ENCODE results near the gene GFI1B.
"Not testable (repeated sequence)": the region's sequence is repeated elsewhere in the genome, so short reads cannot be mapped to it uniquely, and the experiment has no call there.

The GFI1B gene

DNA sequence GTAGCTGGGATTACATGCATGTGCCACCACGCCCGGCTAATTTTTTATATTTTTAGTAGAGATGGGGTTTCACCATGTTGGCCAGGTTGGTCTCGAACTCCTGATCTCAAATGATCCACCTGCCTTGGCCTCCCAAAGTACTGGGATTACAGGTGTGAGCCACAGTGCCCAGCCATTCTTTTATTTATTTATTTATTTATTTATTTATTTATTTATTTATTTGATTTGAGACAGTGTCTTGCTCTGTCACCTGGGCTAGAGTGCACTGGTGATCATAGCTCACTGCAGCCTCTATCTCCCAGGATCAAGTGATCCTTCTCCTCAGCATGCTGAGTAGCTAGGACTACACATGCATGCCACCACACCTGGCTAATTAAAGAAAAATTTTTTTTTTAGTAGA is 10.6 kb upstream of the GFI1B start:
- not testable (repeated sequence) for DNase-seq (ENCODE audit: low read depth in 2 of 2)

DNA sequence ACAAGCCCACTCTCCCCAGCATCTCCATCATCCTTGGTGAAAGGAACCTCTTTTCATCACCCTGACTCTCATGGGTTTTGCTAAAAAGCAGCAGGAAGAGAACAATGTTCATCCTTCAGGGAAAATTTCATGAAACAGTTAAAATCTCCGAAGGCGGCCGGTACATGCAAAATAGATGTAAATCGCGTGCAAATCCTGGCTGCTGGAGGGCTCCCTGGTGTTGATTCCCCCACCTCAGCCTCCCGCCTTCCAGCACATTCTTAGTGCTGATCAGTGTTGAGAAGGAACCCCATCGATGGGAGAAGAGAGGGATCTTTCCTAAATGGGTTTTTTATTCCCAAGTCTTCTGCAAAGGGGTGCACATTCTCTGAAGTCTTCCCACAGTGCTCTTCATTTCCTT is 8.7 kb upstream of the GFI1B start:
- no peak for DNase-seq (ENCODE audit: low read depth in 2 of 2)

- DNase-seq (ENCODE audit: low read depth in 2 of 2): no peak
Observed at GRCh38 chr9:132970324-132971062, 8.0 kb upstream of the GFI1B start.

DNA sequence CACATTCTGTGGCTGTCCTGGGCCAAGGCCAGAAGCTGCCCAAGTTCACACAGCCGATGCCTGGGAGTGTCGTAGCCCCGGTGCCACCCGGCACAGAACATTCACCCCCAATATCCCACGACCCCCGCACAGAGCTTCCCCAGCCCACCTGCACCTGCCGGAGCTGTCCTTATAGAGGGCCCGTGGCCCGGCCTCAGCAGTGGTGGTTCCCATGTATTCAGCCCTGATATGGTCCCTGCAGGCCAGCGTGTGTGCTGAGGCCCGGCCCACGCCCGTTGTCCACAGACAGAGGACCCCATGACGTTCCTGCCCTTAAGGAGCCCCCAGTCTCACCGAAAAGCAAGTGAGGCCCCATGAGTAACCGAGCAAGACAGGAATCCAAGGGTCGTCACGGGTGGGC is 5.3 kb upstream of the GFI1B start:
- DNase-seq (ENCODE audit: low read depth in 2 of 2): no peak

DNA sequence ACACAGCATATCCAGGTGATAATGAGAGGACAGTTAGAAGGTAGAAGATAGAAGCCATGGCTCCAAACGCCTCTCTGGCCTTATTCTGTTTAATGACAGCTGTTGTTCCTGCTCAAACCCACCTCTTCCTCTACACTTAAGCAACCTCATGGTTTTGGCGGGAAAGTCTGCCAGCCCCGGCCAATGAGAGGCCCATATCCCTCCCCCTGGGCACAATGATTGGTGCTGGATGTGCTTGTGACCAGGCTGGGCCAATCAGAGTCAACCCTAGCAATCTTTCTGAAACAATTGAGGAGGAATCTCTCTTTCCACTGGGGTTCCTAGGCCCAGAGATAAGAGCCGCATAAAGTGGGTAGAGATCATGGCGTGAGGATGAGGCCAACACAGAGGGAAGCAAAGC is 4.8 kb upstream of the GFI1B start:
- no peak for DNase-seq (ENCODE audit: low read depth in 2 of 2)

DNA sequence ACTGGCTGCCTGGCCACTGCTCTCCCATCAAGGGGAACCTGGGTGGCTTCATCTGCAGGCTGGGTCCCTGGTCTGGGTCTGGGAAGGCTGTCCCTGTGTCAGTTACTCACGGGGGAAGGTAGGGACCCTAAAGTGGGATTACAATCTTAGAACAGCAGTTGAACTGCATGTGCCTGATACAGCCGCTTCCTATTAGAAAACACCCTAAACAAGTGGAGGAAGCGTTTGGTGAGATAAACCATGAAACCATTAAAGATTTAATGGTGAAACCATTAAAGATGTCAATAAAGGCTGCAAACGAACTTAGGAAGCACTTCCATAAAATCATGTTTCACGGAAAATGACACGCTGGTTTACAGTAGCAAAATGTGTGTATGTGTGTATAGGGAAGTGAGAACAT is 2.5 kb upstream of the GFI1B start:
- no peak for DNase-seq (ENCODE audit: low read depth in 2 of 2)

DNA sequence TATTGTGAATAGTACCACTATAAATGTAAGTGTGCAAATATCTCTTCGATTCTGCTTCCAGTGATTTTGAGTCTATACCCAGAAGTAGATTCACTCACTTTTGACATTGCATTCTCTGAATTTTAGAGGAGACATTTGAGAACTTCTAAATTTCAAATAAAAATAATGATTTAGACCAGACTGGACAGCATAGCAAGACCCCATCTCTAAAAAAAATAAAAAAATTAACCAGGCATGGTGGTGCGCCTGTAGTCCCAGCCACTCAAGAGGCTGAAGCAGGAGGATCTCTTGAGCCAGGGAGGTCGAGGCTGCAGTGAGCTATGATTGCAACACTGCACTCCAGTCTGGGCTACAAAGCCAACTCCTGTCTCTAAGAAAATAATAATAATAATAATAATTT is 1.9 kb upstream of the GFI1B start:
- no peak for DNase-seq (ENCODE audit: low read depth in 2 of 2)

DNA sequence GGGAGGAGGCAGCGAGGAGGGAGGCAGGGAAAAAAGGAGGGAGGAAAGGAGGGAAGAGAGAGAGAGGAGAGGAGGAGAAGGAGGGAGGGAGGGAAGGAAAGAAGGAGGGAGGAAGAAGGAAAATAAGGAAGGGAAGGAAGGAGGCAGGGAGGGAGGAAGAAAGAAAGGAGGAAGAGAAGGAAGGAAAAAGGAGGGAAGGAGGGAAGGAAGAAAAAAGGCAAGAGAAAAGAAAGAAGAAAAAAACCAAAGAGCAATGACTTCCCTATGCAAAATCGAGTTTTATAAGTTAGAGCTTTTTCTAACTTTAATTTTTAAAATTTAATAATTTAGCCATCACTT is 413 bp upstream of the GFI1B start:
- DNase-seq (ENCODE audit: low read depth in 2 of 2): no peak

- DNase-seq (ENCODE audit: low read depth in 2 of 2): no peak
Observed at GRCh38 chr9:132980157-132980556, 1.7 kb downstream of the GFI1B start.

DNA sequence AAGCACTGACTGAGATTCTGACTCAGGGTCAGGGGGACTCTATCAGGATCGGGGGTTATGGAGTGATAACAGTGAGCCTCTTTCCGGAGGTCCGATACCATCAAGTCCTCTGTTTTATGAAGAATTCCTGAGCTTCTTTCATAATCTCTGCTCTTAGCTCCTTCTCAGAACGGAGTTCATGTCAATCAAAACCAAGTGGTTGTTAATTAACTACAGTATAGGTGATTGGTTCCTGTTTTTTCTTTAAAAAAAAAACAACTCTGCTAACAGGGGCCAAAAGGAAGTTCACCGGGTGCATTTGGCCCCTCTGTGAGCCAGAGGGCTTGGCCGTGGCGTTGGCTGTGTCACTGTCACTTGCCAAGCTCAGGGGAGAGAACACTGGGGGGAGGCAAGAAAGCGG is 4.0 kb downstream of the GFI1B start:
- no peak for DNase-seq (ENCODE audit: low read depth in 2 of 2)

DNA sequence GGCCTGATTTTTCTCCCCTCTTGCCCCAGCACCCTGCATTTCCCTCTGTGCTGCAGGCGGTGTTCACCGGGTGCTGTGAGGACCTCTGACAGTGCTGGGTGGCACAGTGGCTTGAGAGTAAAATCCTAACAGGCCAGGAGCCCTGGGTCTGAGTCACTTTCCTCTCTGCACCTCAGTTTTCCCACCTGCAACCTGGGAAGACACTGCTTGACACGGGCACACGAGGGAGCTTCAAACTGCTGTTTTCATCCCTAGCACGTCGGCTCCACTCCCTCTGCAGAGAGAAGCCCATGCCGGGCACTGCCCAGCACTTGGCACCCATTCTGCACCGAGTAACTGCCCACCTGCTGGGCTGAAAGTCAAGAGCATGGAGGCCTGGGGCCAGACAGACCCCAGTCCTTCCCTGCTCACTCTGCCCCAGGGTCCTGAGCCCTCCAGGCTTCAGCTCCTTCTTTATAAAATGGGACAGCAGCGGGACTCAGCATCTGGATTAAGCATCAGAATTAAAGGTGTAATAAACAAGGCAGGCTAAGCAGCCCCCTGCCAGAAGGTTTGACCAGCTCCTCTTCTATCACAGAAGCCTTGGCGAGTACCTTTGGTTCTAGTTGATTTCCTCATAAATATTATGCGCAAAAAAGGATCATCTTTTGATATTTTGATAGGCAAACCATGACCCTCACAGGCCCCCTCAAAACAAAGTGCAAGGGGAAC is 5.2 kb downstream of the GFI1B start:
- DNase-seq (ENCODE audit: low read depth in 2 of 2): no peak

DNA sequence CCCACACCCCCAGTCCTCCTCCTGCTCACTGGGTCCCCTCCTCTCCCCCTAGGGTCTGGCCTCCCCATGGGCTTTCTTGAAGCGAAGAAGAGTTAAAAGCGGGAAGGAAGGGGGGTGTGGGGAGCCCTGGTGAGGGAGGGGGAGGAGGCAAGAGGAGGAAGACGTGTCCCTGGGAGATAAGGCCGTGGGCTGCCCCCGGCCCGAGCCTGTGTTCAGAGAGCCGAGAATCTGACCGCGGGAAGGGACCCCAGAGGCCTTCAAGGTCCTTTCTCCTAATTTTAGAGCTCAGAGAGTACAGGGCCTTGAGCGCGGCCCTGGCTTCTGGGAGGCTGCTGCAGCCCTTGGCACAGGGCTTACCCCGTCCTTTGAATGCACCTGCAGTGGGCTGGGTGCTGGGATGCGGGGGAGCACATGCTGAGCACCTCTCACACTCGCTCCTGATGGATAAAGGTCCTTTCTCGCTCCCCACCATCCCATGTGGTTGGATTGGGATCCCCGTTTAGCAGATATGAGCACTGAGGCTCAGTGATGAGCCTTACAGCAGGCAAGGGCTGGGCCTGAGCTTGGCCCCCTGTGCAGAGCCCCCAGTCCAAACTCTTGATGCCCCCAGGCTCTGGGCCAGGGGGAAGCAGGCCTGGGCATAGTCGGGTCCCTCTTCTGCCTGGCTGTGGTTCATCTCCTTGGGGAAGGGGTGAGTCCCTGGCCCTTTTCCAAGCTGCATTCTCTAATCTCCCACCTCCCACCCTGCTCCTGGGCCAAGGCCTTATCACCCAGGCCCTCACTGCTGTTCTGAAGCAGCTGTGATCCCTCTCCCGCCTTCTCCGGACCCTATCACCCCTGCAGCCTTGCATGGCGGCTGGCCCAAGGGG is 5.9 kb downstream of the GFI1B start:
- DNase-seq (ENCODE audit: low read depth in 2 of 2): no peak

GRCh38 chr9:132985071-132985350 is 6.5 kb downstream of the GFI1B start:
- no peak for DNase-seq (ENCODE audit: low read depth in 2 of 2)

DNA sequence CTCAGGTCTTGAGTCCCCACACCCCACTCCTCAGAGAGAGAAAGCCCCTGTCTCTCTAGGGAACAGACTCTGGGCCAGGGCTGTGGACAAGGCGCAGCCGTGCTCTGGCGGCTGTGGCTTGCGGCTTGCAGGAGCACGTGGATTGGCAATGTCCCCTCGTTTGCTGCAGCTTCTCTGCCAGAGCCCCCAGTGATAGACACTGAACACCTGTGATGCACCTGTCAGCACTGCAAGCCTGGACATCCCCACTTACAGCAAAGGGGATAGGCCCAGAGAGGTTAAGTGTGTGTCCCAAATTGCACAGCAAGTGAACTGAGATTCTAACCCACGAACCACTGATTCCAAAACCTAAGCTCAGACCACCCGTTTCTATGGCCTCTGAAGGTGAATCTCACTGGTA is 7.0 kb downstream of the GFI1B start:
- DNase-seq (ENCODE audit: low read depth in 2 of 2): no peak

- DNase-seq (ENCODE audit: low read depth in 2 of 2): no peak
Observed at GRCh38 chr9:132986114-132986513, 7.6 kb downstream of the GFI1B start.

GRCh38 chr9:132986640-132987620 is 8.4 kb downstream of the GFI1B start:
- no peak for DNase-seq (ENCODE audit: low read depth in 2 of 2)

DNA sequence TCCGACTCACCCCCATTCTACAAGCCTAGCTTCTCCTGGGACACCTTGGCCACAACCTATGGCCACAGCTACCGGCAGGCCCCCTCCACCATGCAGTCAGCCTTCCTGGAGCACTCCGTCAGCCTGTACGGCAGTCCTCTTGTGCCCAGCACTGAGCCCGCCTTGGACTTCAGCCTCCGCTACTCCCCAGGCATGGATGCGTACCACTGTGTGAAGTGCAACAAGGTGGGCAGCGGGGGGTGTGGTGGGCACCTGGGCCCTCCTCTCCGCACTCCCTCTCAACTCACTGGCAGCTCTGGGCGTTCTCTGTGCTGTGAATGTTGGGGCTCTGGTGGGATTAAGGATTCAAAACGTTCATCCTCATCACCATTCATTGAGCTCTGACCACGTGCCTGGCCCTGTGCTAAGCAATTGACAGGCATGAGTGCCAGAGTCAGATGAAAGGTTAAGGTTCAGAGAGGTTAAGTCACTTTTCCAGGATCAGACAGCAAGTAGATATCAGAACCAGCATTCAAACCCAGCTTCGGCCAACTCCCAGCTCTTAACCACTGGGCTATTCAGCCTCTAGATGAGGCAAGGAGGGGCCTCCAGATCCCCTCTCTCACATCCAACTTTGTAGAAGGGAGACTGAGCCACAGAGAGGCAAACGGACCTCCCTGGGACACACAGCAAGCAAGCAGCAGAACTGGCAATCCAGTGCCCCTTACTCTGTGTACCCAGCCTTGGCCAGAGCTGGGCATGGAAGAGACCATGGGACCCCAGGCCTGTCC is 9.9 kb downstream of the GFI1B start:
- DNase-seq (ENCODE audit: low read depth in 2 of 2): no peak

GRCh38 chr9:132989014-132989310 is 10.5 kb downstream of the GFI1B start:
- no peak for DNase-seq (ENCODE audit: low read depth in 2 of 2)

GRCh38 chr9:132989414-132989996 is 11.0 kb downstream of the GFI1B start:
- DNase-seq (ENCODE audit: low read depth in 2 of 2): no peak

- not testable (repeated sequence) for DNase-seq (ENCODE audit: low read depth in 2 of 2)
Observed at GRCh38 chr9:132989998-132990557, 11.6 kb downstream of the GFI1B start.

DNA sequence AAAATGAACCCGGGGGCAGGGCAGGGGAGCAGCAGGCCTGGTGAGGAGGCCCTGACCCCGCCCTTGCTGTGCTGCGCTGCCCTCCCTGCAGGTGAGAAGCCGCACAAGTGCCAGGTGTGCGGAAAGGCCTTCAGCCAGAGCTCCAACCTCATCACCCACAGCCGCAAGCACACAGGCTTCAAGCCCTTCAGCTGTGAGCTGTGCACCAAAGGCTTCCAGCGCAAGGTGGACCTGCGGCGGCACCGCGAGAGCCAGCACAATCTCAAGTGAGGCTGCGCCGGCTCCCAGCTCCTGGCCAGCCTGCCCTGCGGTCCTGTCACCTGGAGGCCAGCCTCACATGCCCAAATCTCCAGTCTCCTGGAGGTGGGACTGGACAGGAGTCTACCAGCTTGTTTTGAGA is 12.3 kb downstream of the GFI1B start:
- DNase-seq (ENCODE audit: low read depth in 2 of 2): no peak
